Hypothalamus (tissue), 51 donors: ENCODE data around the gene VAV3.

Experiments
- DNase-seq, 51 donors: peaks; one replicate each; lab custom pipeline; 2025; lab: John Stamatoyannopoulos, UW

Gene VAV3

DNA sequence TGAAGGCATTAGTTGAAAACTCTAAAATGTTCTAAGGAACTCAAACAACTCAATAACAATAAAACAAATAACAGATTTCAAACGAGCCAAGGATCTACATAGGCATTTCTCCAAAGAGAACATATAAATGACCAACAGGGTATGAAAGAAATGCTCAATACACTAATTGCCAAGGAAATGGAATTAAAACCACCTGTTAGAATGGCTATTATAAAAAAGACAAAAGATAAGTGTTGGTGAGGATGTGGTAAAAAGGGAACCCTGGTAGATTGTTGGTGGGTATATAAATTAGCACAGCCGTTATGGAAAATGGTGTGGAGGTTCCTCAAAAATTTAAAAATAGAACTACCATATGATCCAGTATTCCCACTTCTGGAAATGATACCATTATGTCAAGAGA is 9.1 kb upstream of the VAV3 start:
- DNase-seq = no peak

GRCh38 chr1:107972391-107973180 is 7.6 kb upstream of the VAV3 start:
- DNase-seq = no peak

DNA sequence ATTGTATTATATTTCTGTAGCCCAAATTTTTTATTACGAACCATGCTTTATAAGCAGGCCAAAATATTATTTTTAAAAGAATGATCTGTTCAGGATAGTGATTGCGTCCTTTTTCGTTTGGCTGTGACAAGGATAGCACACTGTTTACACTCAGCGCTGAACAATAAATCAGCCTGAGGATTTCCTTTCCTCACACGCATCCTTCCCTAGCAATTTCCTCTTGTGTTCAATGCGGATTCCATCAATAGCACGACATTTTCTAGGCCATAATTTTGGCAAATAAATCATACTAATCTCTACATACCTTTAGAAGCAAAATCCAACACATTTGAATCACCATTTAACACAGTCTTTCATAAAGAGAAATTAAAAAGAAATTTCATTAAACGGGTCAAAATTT is 1.6 kb upstream of the VAV3 start:
- no peak for DNase-seq

- DNase-seq = peak in 6 of 51 donors; percentile 13 to 68 (median 16)
Measured at GRCh38 chr1:107964336-107965109, 457 bp downstream of the VAV3 start.

GRCh38 chr1:107963601-107964335 is 1.2 kb downstream of the VAV3 start:
- DNase-seq = peak in 15 of 51 donors; percentile 1 to 68 (median 4)

DNA sequence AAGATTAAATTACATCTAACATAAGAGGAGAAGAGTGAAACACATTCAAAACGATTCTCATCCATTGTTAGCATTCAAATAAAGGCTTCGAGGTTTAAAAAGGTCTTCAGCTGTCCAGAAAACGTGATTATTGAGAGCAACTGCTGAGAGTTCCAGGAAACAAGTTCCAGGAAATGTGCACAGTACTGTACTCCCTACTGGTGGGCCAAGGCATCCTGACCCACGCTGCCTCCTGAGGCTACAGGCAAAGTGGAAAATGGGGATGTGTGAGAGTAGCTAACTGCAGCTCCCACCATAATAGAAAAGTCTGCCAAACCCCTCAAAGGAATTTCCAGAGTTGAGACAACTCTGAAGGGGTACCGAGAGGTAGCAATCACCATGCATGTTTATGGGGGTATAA is 2.0 kb downstream of the VAV3 start:
- no peak for DNase-seq

DNA sequence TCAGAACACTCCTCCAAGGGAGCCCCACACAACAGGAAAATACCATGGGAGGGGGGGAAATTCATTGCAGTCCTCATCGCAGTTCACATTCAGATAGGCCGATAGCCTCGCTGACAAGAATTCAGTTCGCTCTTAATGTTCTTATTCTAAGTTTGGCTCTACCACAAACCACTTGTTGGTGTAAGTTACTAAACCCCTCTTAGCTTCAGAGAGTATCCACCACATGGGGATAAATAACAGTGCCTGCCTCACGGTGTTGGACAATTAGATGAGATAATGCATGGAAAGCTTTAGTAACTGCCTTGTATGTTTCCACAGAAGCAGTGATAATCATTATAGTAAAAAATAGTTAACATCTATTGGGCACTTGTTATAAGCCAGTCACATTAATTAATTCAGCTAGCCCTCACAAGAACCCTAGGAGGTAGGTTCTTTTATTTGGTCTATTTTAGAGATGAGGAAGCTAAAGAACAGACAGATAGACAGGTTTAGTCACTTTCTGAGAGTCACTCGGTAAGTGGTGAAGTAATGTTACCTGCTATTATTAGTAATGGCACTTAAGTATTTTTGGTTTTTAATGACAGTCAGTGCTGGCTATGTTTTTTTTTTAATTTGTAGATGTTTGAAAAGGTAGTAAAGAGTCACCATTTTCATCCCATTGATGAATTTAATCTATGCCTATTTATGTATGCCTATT is 10.1 kb downstream of the VAV3 start:
- no peak for DNase-seq

GRCh38 chr1:107954126-107954525 is 10.9 kb downstream of the VAV3 start:
- no peak for DNase-seq

- no peak for DNase-seq
Measured at GRCh38 chr1:107953556-107953955, 11.4 kb downstream of the VAV3 start.

DNA sequence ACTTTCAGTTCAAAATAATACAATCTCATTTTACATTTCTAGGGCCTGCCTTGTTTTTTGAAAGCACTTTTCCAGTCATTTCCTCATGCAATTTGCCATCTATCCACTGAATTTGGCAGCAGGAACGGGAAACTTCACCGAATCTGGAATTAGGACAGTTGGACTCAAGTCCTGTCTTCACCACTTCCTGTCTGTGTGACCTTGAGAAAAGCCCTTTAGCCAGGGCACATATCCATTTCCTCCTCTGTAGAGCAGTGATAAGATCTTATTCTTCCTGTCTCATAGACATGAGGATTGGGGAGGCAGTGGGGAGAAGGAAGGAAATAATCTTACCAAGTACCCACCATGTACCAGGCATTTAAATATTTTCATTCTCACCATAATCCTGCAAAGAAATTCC is 12.0 kb downstream of the VAV3 start:
- no peak for DNase-seq

DNA sequence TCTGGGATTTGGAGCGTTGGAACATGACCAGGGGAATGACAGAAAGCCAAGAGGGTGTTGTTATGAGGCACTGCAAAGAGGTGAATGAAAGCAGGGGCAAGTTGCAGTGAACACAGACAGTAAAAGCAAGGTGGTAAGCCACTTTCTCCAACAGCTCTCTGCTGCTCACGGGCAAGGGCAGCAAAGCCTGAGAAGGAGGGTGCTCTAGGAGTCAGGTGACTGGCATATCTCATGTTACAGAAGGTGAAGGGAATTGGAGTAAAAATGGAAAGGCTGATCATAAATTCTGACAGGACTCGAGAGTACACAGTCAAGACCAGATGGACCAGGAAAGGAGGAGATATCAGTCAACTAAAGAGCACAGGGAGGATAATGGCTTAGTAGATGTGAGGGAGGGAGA is 14.5 kb downstream of the VAV3 start:
- DNase-seq = no peak

- no peak for DNase-seq
Measured at GRCh38 chr1:107949467-107950253, 15.3 kb downstream of the VAV3 start.

DNA sequence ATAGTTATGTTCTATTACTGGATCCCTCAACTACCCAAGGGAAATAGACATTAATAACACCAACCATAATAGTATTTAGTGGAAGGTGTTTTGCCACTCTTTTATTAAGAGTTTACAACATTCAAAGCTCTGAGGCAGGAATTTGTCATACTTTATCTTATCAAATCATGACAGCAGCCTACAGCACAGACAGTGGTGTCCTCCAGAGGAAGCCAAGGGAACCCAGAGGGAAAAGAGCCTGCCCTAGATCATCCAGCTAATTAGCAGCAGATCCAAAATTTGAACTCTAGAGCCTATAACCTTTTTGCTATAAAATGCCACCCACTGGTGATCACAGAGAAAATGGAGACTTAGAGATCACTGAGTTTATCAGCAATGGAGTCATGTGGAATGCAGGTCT is 18.2 kb downstream of the VAV3 start:
- no peak for DNase-seq

GRCh38 chr1:107943694-107944093 is 21.3 kb downstream of the VAV3 start:
- DNase-seq = no peak

DNA sequence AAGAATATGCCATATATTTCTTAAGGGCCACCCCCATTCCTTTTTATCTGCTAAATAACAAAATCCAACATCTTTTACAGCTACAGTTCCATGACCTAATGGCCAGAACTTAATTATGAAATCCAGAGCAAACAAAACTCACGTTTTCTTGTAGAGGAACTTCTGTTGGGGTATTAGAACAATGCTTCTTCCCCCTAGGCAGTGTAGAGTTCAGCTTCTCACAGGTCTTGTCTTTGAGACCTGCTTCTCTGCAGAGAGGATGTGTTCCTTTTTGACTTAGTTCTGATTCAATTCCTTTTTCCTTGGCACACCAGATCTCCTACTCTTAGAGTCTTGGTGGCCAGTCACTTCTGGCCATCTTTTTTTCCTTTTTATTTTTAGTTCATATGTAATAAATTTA is 22.2 kb downstream of the VAV3 start:
- DNase-seq = no peak

DNA sequence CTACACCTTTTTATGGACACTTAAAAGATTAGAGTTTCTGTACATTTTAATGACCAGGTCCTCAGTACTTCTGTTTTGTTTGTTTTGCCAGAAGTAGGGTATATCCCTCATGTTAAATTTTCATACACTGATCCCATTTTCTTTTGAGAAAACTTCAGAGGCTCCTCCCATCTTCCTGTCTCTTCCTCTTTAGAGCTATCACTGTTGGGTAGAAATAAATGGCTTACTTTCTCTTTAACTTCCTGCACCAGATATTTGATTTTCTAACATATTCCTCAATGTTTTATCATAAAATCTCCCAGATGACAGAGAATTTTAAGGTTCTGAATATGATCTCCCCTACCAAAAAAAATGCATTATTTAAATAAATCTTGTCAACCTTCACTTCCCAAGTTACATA is 23.4 kb downstream of the VAV3 start:
- DNase-seq = no peak

DNA sequence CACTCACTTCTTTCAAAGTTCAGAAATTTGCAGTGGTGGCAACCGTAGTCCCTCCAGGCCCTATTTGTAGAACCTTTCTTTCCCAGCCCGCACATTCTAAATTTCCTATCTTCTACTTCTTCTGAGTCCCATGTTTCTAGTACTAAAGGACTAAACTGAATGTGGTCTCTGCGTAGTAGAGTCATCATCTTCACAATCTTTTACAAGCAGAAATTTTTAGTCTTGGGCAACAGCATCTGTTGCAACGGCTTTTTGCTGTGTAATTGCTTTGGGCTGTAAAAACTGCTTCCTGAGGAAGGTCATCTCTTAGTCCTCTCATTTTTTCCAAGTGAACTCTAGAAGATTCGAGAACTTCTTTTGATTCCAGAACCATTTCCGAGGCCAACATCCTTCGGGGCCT is 23.9 kb downstream of the VAV3 start:
- no peak for DNase-seq

- DNase-seq = no peak
Measured at GRCh38 chr1:107940701-107941100, 24.3 kb downstream of the VAV3 start.

DNA sequence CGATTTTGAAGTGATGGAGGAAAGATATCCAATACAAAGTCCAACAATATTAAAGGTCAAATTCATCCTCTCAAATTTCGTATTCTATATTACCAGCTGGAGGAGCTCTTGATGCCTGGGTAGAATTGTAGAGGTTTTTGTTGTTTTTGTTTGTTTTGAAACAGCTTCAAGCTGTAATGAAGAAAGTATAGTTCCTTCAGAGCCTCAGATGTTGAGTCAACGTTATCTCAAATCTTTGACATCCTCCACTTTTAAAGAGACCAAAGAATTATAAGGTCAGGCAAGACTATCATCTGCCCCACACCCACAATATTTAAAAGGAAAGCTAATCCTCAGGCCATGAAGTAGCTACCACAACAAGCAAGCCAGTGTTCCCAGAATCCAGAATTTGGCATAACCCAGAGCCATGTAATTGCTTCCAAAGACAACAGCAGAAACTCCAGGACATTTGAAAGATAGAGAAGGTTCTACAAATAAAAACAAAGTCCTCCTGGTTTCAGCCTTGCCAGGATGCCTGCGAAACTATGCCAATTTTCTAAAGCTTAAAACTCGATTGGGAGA is 24.9 kb downstream of the VAV3 start:
- DNase-seq = peak in 1 of 51 donors; percentile 13

- no peak for DNase-seq
Measured at GRCh38 chr1:107939256-107939655, 25.7 kb downstream of the VAV3 start.
